NCI-H345 treated with DMSO at 0.1 percent for 48 hours (cell line): ENCODE results near the gene SMCR8.
A peak's percentile ranks its signal among the peaks of the same experiment; 100 is the strongest.
"Not testable (repeated sequence)": the region's sequence is repeated elsewhere in the genome, so short reads cannot be mapped to it uniquely, and the experiment has no call there.

Source experiments
- DNase-seq: peaks from one replicate; lab custom pipeline; 2025; ENCODE audit not compliant: unreplicated experiment; lab: John Stamatoyannopoulos, UW

Gene SMCR8, protein sequence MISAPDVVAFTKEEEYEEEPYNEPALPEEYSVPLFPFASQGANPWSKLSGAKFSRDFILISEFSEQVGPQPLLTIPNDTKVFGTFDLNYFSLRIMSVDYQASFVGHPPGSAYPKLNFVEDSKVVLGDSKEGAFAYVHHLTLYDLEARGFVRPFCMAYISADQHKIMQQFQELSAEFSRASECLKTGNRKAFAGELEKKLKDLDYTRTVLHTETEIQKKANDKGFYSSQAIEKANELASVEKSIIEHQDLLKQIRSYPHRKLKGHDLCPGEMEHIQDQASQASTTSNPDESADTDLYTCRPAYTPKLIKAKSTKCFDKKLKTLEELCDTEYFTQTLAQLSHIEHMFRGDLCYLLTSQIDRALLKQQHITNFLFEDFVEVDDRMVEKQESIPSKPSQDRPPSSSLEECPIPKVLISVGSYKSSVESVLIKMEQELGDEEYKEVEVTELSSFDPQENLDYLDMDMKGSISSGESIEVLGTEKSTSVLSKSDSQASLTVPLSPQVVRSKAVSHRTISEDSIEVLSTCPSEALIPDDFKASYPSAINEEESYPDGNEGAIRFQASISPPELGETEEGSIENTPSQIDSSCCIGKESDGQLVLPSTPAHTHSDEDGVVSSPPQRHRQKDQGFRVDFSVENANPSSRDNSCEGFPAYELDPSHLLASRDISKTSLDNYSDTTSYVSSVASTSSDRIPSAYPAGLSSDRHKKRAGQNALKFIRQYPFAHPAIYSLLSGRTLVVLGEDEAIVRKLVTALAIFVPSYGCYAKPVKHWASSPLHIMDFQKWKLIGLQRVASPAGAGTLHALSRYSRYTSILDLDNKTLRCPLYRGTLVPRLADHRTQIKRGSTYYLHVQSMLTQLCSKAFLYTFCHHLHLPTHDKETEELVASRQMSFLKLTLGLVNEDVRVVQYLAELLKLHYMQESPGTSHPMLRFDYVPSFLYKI

GRCh38 chr17:18314731-18315561 is at the start of gene SMCR8, which contains the start of gene TOP3A:
SMCR8 (plus strand) TSS chr17:18315293; CDS start chr17:18315790, 497 bp downstream.
TOP3A (minus strand) TSS chr17:18314994; CDS start chr17:18314778, 216 bp downstream.
- DNase-seq = peak; percentile 83

GRCh38 chr17:18267366-18267765 is 47.7 kb upstream of the SMCR8 start:
- DNase-seq = no peak

- no peak for DNase-seq
Observed at GRCh38 chr17:18267927-18268711, 47.0 kb upstream of the SMCR8 start.

- no peak for DNase-seq
Observed at GRCh38 chr17:18270046-18270931, 44.8 kb upstream of the SMCR8 start.

- DNase-seq = no peak
Observed at GRCh38 chr17:18277076-18277475, 38.0 kb upstream of the SMCR8 start.

- DNase-seq = no peak
Observed at GRCh38 chr17:18278867-18279266, 36.2 kb upstream of the SMCR8 start.

DNA sequence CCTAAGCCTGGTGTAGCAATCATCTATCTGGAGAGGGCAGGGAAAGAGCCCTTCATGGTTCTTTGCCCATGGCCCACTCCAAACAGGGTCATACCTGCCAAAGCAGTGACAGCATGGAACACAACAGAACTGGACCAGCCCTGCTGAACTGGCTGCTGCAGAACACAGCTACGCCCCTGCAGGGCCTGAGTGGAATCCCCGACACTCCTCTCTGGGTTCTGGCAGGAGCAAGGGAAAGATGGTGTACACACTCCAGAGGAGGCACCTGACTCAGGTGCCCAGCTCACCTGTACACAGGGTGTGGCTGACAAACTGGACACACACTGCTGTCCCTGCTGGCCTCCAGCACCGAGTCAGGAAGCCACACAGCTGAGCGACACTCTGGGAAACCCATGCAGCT is 34.8 kb upstream of the SMCR8 start:
- DNase-seq = no peak

DNA sequence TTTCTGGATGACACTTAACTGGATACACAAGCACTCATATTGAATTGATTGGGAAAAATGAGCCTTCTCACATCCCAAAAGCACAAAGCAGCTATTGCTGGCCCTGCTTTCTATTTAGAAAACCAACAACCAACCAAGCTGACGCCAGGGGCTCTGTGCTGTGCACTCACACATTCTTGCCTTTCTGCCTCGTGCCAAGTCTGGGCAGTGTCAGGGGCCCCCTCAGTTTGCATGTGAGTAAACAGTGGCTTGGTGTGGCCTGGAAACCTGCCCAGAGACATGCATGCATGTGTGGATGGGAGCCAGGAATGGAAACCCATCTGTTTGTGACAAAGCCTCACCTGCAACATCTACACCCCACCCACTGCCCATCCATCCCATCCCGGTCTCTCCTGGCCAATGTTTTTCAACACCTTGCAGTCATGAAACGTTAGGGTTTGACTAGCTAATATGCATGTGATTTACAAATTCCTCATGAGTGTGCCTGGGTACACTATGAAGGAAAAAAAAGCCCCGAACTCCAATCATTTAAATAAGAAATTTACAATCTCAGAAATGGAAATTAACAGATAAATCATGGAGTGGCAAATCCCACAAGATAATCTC is 34.2 kb upstream of the SMCR8 start:
- peak; percentile 39 for DNase-seq

DNA sequence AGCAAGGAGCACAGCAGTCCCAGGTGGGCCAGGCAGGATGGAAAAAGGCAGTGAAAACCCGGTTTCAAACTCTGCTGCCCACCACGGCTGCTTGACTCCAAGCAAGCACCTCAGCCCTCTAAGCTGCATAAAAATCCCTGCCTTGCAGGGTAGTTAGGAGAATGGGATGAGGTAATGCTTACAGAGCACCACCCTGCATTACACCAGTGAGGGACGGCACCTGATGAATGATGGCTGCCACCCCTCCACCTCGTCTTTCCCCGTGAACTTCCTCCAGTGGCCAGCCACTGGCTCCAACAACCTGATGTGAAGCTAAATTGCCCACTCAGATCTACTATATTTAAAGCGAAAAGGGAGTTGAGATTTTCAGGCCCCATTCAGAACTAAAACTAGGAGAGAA is 33.3 kb upstream of the SMCR8 start:
- no peak for DNase-seq

GRCh38 chr17:18285296-18285695 is 29.8 kb upstream of the SMCR8 start:
- no peak for DNase-seq

GRCh38 chr17:18291718-18292540 is 23.2 kb upstream of the SMCR8 start:
- DNase-seq = no peak

DNA sequence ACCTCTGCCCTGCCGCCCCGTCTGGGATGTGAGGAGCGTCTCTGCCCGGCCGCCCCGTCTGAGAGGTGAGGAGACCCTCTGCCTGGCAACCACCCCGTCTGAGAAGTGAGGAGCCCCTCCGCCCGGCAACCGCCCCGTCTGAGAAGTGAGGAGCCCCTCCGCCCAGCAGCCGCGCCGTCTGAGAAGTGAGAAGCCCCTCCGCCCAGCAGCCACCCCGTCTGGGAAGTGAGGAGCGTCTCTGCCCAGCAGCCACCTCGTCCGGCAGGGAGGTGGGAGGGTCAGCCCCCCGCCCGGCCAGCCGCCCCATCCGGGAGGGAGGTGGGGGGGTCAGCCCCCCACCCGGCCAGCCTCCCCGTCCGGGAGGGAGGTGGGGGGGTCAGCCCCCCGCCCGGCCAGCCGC is 17.0 kb upstream of the SMCR8 start:
- DNase-seq = not testable (repeated sequence)

DNA sequence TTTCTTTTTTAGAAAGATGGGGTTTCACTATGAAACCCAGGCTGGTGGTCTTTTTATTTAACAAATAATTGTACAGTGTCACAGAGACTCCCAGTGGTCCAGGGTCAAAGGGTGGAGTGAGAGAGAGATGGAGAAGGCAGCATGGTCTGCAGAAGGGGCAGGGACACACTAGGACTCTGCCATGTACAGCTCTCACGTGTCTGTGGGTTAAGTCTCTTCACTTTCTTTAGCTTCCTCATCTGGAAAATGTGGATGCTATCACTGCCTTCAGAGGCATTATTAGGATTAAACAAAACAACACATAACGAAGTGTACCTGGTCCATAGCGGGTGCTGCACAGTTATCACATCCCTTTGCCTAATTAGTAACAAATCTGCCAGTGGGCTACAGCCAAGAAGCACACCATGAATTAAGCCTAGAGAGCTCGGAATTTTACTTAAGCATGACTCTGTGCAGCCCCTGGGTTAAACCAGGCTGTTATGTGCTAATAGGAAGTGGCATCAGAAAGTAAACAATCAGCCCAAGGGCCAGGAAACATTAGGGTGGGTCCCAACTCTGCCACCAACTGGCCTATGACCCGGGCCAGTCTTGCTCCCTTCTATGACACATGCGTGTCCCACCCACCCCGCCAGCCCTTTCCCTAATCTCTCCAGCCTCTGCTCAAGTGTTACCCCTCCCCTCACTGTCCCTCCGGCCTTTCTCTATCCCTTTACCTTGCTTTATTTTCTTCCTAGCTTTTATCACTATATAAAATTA is 14.2 kb upstream of the SMCR8 start:
- DNase-seq = no peak

DNA sequence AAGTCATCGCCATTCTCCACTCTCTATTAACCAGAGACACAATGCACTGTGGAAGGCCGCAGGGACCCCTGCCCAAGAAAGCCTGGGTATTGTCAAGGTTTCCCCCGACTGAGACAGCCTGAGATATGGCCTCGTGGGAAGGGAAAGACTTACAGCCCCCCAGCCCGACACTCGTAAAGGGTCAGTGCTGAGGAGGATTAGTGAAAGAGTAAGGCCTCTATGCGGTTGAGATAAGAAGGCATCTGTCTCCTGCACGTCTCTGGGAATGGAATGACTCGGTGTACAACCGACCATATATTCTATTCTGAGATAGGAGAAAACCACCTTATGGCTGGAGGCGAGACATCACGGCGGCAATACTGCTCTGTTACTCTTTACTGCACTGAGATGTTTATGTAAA is 11.9 kb upstream of the SMCR8 start:
- DNase-seq = not testable (repeated sequence)

GRCh38 chr17:18309202-18309601 is 5.9 kb upstream of the SMCR8 start:
- no peak for DNase-seq

DNA sequence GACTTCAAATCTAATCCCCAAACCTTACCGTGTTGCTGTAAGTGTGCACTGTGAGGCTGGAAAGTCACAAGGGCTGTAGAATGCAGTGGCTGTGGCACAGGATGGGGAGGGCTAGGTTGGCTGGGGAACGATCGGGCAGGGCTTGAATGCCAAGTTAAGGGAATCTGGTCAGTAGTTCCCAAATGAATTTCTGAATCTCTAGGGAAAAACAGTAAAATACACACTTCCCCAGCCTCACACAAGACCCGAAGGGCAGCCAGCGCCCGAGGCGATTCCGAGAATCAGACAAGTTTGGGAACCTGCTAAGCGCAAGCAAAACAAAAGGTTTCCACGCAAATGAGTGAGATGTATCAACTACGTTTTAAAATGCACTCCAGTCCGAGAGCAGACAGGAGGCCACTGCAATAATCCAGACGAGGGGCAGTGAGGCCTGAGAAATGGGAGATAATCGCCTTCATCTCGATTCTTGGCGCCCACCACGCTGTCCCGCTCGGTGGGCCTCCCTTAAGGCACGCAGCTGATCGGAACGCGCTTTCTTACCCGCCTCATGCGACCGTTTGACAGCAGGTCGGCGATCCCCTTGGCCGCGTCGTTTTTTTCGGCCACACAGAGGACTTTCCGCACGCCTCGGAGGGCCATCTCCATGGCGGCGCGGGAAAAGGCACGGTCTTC is 898 bp upstream of the SMCR8 start:
- DNase-seq = no peak

DNA sequence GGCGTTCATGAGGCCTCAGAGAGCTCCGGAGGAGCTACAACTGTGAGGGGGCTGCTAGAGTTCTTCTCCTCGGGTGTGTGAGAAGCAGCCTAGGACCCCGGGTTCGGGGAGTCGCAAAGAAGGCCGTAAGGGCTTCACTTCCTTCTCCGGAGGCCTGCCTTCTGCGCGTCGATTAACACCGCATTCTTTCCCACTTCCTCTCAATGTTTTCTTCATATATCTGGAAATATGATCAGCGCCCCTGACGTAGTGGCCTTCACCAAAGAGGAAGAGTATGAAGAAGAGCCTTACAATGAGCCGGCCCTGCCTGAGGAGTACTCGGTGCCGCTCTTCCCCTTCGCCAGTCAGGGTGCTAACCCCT is 449 bp downstream of the SMCR8 start:
- DNase-seq = no peak
